ENCODE results near the gene FUT9. TPM values are rescaled to one million over a fixed set of nuclear protein-coding genes. Genes with fewer than 3 reads are reported as not detected.

The FUT9 gene
- total and polyA plus RNA-seq, 2 of the 8 experiments (the other 6 are each of a cell fraction or from before 2014, with no cell fraction given), result 0.85 to 4.9 TPM

GRCh38 chr6:96186094-96186493, 170.3 kb downstream of the FUT9 start:
- no peak overlapping the region for H4K91ac ChIP-seq (replicated peaks; ENCODE audit: insufficient read length, low read length)
- no peaks in the 10 kb centered on the region for H4K20me1 ChIP-seq (replicated peaks in 1 of 2; ENCODE audit: control insufficient read depth in 1 of 2, insufficient read depth in 2 of 2, low read length in 2 of 2)
- no peak overlapping the region for H3K4me3 ChIP-seq (ENCODE audit: extremely low read depth in 1 of 4, insufficient read depth in 2 of 4, low read depth in 3 of 4, low read length in 4 of 4)
- H4K5ac ChIP-seq (ENCODE audit: insufficient read length, low read depth, low read length), result no peak overlapping the region
- no peak overlapping the region for H3K27ac ChIP-seq (ENCODE audit: low read depth, low read length)
- no peak overlapping the region for H2BK20ac ChIP-seq (ENCODE audit: low read length)
- no peaks in the 10 kb centered on the region for H3K9me3 ChIP-seq (ENCODE audit: insufficient read depth in 2 of 2, low read depth in 1 of 2, low read length in 1 of 2)
- no peak overlapping the region for H2BK12ac ChIP-seq (ENCODE audit: low read depth, low read length)
- H3K36me3 ChIP-seq (ENCODE audit: control insufficient read depth in 2 of 4, insufficient read depth in 4 of 4, low read length in 3 of 4), result no peaks in the 10 kb centered on the region
- no peaks in the 10 kb centered on the region for H3K23me2 ChIP-seq (ENCODE audit: low read depth, low read length)
- ChIA-PET CTCF (ENCODE audit: partially characterized antibody) (no interaction called here), POLR2A (ENCODE audit: partially characterized antibody) (interaction anchor here (1.3 kb wide), 1 partner anchor 22 kb away, joined by 3 read pairs; no protein-coding TSS in a partner anchor)
- H3K4ac ChIP-seq (replicated peaks; ENCODE audit: insufficient read length, low read depth, low read length), result peak overlapping the region; percentile 54
- no peak overlapping the region for H3K14ac ChIP-seq (ENCODE audit: insufficient read length)
- H2BK120ac ChIP-seq (replicated peaks; ENCODE audit: low read depth, low read length), result peak overlapping the region; percentile 47
- peak overlapping the region; percentile 6; the same call in 1 of the 2 replicates for H3K18ac ChIP-seq (ENCODE audit: extremely low read depth, low read length)
- no peak overlapping the region for H2BK5ac ChIP-seq (ENCODE audit: low read depth, low read length)
- H3K4me2 ChIP-seq (ENCODE audit: insufficient read depth in 1 of 2, low read depth in 2 of 2, low read length in 2 of 2), result no peak overlapping the region
- no peak for FAIRE-seq
- no peak overlapping the region for H2AK5ac ChIP-seq (ENCODE audit: low read depth, low read length)
- no peak overlapping the region for H4K8ac ChIP-seq (ENCODE audit: extremely low read depth, insufficient read depth, low read length)
- peaks cover 0 to 13% (median 4%) of the 10 kb centered on the region in 4 experiments; a peak in 4 of 7 replicates for H3K4me1 ChIP-seq (replicated peaks in 1 of 4; ENCODE audit: control insufficient read depth in 3 of 4, insufficient read depth in 4 of 4, low read length in 3 of 4)
- H3K79me1 ChIP-seq (ENCODE audit: low read depth, low read length), result no peaks in the 10 kb centered on the region
- 54% methylated on average over 2 of the region's 2 CpGs; no CpG with 5 or more reads in 1 of the 2 experiments for WGBS, 2 experiments (ENCODE audit: extremely low coverage in 1 of 2, insufficient coverage in 1 of 2, insufficient read length in 1 of 2, insufficient replicate concordance in 2 of 2, low coverage in 1 of 2, low lambda C conversion rate in 2 of 2, missing lambda C conversion rate in 1 of 2)
- no peak overlapping the region for H2AFZ ChIP-seq (ENCODE audit: low read length)
- H3K56ac ChIP-seq (replicated peaks; ENCODE audit: insufficient read length, low read depth, low read length), result no peak overlapping the region
- no peak overlapping the region for H2BK15ac ChIP-seq (ENCODE audit: low read length)
- H3K27me3 ChIP-seq (replicated peaks in 1 of 4; ENCODE audit: control insufficient read depth in 3 of 4, extremely low read depth in 1 of 4, insufficient read depth in 3 of 4, low read length in 3 of 4), result no peaks in the 10 kb centered on the region
- DNase-seq (ENCODE audit: low read depth in 1 of 2, low spot score in 2 of 2), result no peak
- H3K79me2 ChIP-seq (ENCODE audit: control insufficient read depth in 1 of 2, insufficient read depth in 2 of 2, low read length in 2 of 2), result no peaks in the 10 kb centered on the region
- H3K23ac ChIP-seq (ENCODE audit: insufficient read length), result no peak overlapping the region
- no peak overlapping the region for H3K9ac ChIP-seq (replicated peaks in 1 of 4; ENCODE audit: extremely low read depth in 1 of 4, low read depth in 3 of 4, low read length in 3 of 4)
- TF ChIP-seq JUN (IDR thresholded peaks at IDR 0.05; ENCODE audit: low read depth, low read length) (no peak), SIX5 (IDR thresholded peaks at IDR 0.05; ENCODE audit: low read depth, low read length) (no peak), CBX8 (IDR thresholded peaks at IDR 0.05; ENCODE audit: borderline replicate concordance, low read depth, low read length) (no peak), NANOG (IDR thresholded peaks at IDR 0.05; ENCODE audit: insufficient read depth, low read depth, low read length, poor library complexity, severe bottlenecking) (no peak), TAF7 (optimal IDR thresholded peaks at IDR 0.05; ENCODE audit: borderline replicate concordance, low read depth, low read length) (no peak), KDM4A (IDR thresholded peaks at IDR 0.05; ENCODE audit: low read depth, low read length, severe bottlenecking) (no peak), YY1 (IDR thresholded peaks at IDR 0.05; ENCODE audit: low read depth, low read length) (no peak), CHD2 (IDR thresholded peaks at IDR 0.05; ENCODE audit: low read length) (no peak), RFX5 (IDR thresholded peaks at IDR 0.05; ENCODE audit: borderline replicate concordance, low read depth, low read length) (no peak), CHD1 (IDR thresholded peaks at IDR 0.05; ENCODE audit: low read depth, low read length) (no peak), JUND (IDR thresholded peaks at IDR 0.05; ENCODE audit: low read length) (no peak), POLR2A (IDR thresholded peaks at IDR 0.05; ENCODE audit: control extremely low read depth in 1 of 2, low read depth in 2 of 2, low read length in 2 of 2) (no peak), SP4 (IDR thresholded peaks at IDR 0.05; ENCODE audit: low read length) (no peak), TEAD4 (IDR thresholded peaks at IDR 0.05; ENCODE audit: low read depth, low read length) (no peak), BRCA1 (IDR thresholded peaks at IDR 0.05; ENCODE audit: low read depth, low read length) (no peak)
- TF ChIP-seq, protein P1, sequence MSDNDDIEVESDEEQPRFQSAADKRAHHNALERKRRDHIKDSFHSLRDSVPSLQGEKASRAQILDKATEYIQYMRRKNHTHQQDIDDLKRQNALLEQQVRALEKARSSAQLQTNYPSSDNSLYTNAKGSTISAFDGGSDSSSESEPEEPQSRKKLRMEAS (IDR thresholded peaks at IDR 0.05), result no peak
